Measurements from ENCODE around the gene TNFRSF19.

DNA sequence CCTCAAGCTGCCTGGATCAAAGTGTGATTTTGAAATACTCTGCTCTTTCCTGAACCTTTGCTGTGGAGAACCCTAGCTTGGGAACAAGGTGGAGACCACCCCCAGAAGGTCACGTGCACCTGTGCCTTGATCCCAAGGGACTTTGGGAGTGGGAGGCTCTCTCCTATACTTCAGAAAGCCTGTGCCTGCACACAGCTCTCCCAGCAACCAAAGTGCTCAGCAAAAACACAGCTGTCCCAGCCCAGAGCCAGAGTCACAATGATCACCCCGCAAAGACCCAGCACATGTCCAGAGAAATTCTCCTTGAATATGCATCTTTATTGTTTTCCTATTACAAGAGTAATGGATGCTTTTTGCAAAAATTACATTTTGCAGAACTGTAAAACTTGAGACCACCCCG, 43.4 kb downstream of the TNFRSF19 start:
- TF ChIP-seq CTCF (IDR thresholded peaks at IDR 0.05; ENCODE audit: poor library complexity) (no peak), EZH2 (IDR thresholded peaks at IDR 0.05; ENCODE audit: borderline replicate concordance) (no peak)
